Cardiac fibroblast (primary cell): Measurements from ENCODE around the gene EFNA4.

ENCODE experiments used
- DNase-seq, 2 donors: peaks; one replicate each; pipeline versions ENCODE4 v3.0.0 to v3.0.0-alpha.2; 2010; ENCODE audit warnings: low read depth in 2 of 2
- H3K4me3 ChIP-seq, 2 donors: replicated peaks in 1 of 2; 1 replicate in 1 of 2; 2 replicates in 1 of 2; pipeline ENCODE4 v1.5.1; 2011; ENCODE audit warnings: low read depth in 2 of 2, low read length in 2 of 2, mild to moderate bottlenecking in 2 of 2, moderate library complexity in 1 of 2
- CTCF ChIP-seq: IDR thresholded peaks from one replicate; pipeline ENCODE4 v1.5.1; 2011; ENCODE audit warnings: low read depth, mild to moderate bottlenecking, low read length, inconsistent platforms

Gene EFNA4

GRCh38 chr1:155034318-155035208 is 29.0 kb upstream of the EFNA4 start:
- TF ChIP-seq CTCF: no peak
- H3K4me3 ChIP-seq: no peak overlapping the region
- no peak for DNase-seq

DNA sequence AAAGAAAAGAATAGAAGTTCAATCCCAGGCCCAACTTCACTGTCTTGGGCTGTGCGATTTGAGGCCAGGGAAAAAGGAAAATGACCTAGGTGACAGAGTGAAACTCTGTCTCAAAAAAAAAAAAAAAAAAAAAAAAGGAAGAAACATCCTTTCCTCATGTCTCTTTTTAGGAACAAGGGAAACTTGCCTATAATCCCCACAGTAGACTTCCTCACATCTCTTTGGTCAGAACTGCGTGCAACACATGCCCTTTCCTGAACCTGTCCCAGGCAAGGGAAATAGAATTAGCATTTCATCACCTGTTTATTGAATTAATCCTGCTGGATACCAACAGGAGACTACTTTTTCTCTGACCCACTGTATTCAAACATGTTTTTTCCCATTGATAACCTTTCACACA is 27.6 kb upstream of the EFNA4 start:
- DNase-seq: no peak
- H3K4me3 ChIP-seq: no peak overlapping the region
- TF ChIP-seq CTCF: no peak

DNA sequence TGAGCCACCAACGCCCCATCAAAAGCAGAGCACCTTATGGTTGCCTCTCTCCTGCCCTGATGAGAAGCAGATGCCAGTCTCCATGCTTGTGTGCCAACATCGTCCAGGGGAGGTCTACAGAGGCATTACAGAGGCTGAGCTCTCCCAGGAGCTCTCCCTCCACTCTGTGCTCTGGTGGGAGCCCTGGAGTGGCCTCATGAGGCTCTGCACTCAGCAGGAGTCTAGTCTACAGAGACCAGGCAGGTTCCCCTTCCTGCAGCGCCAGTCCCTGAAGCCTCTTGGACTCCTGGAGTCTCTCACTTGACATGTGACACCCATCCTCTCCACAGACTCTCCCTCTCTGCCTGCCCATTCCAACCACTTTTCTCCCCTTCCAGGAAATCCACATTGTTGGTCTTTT is 26.5 kb upstream of the EFNA4 start:
- H3K4me3 ChIP-seq: no peak overlapping the region
- no peak for DNase-seq

DNA sequence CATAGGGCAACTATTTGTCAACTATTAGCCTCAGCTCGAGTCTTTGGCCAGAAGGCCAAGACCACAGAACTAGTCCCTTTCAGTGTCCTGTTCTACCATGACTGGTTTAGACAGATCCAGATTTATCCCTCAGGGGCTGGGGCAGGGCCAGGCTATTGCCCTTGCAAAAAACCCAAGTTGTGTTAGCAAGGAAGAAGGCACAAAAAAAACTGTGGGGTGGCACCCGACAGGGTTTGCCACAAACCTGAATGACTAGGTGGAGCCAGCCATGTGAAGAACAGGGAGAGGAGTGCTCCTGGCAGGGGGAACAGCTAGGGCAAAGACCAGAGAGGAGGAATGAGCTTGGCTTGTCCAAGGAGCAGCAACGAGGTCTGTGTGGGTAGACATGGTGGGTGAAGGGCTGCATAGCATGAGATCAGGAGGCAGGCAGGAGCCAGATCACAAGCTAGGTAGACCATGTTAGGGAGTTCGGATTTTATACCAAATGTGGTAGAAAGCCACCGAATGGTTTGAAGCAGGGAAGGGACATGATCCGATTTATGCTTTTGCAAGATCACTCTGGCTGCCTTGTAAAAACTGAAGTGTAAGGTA is 25.6 kb upstream of the EFNA4 start:
- H3K4me3 ChIP-seq: no peak overlapping the region
- DNase-seq: no peak
- TF ChIP-seq CTCF: no peak

More for the DNA sequence above, 26.5 kb upstream of the EFNA4 start:
- TF ChIP-seq CTCF: no peak

GRCh38 chr1:155038602-155039307 is 24.8 kb upstream of the EFNA4 start:
- TF ChIP-seq CTCF: no peak
- DNase-seq: peak; percentile 42 to 71
- H3K4me3 ChIP-seq: no peak overlapping the region

DNA sequence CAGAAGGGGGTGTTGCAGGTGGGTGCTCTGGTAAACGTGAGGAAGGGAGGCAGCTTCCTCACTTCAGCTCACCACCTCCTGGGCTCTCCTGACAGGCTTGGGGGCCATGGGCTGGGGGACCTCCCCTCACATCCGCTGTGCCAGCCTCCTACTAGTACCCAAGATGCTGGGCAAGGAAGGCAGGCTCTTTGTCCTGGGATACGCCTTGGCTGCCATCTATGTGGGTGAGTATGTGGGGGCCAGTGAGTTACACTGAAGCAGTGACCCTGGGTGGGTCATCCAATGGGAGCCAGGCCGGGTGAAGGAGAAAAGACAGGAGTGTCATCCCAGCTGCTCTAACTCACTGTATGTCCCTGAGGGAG is 24.3 kb upstream of the EFNA4 start:
- TF ChIP-seq CTCF: no peak
- DNase-seq: no peak
- H3K4me3 ChIP-seq: no peak overlapping the region
